Liver (tissue), 3 donors: ENCODE data around the gene SLF1.

Experiments
- EGR1 ChIP-seq, 2 donors: IDR thresholded peaks; 2 replicates each; pipeline ENCODE4 v1.6.1; 2016 to 2018; ENCODE audit warnings: antibody characterized with exemption in 2 of 2, low read depth in 2 of 2
- JUND ChIP-seq, 2 donors: IDR thresholded peaks; 2 replicates each; pipeline ENCODE4 v1.6.1; 2016; ENCODE audit warnings: antibody characterized with exemption in 2 of 2
- RAD21 ChIP-seq, 2 donors: IDR thresholded peaks; 2 replicates each; pipeline ENCODE4 v1.6.1; 2016; ENCODE audit warnings: antibody characterized with exemption in 2 of 2, mild to moderate bottlenecking in 2 of 2
- RXRA ChIP-seq, 2 donors: IDR thresholded peaks; 2 replicates each; pipeline ENCODE4 v1.6.1; 2017 to 2018; ENCODE audit warnings: antibody characterized with exemption in 2 of 2, mild to moderate bottlenecking in 1 of 2
- SP1 ChIP-seq: IDR thresholded peaks from 2 replicates; pipeline ENCODE4 v1.6.1; 2018; ENCODE audit warnings: antibody characterized with exemption, mild to moderate bottlenecking
- TAF1 ChIP-seq: conservative IDR thresholded peaks from 2 replicates; pipeline ENCODE4 v1.6.1; 2016; ENCODE audit warnings: antibody characterized with exemption, mild to moderate bottlenecking
- YY1 ChIP-seq: IDR thresholded peaks from 2 replicates; pipeline ENCODE4 v1.6.1; 2016; ENCODE audit warnings: antibody characterized with exemption, mild to moderate bottlenecking
- TF ChIP-seq, protein P1 (sequence below): fragments of 150-350 bp; IDR thresholded peaks from 2 replicates; pipeline ENCODE4 v1.5.1; 2017; ENCODE audit warnings: improper control_type of control experiment, low read depth, low read length; ENCODE audit not compliant: missing input control
- TF ChIP-seq, protein P2 (sequence below): IDR thresholded peaks from 2 replicates; pipeline ENCODE4 v1.6.1; 2016; ENCODE audit warnings: antibody characterized with exemption
- TF ChIP-seq, protein P3 (sequence below): IDR thresholded peaks from 2 replicates; pipeline ENCODE4 v1.6.1; 2016; ENCODE audit warnings: antibody characterized with exemption, mild to moderate bottlenecking
- TF ChIP-seq, protein P4 (sequence below): IDR thresholded peaks from 2 replicates; pipeline ENCODE4 v1.6.1; 2016; ENCODE audit warnings: antibody characterized with exemption
- donor health status: healthy.
- donor health status: healthy.

DNA sequence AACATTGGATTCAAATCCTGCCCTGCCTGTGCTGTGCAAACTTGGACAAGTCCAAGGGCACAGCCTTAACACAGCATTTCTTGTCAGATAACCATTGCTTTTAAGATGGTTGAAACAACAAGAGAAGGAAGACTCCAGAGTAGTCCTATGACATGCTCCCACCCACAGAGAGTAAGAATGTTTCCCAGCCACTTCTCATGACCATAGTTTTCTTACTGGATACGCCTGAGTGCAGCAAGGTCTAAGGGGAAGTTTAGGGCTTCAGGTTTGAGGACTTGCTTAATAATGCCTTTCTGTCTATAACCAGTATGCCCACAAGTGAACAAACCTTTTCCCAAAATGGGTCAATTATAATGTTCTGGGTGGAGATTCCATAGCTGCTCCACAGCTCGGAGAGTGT, 126.4 kb downstream of the SLF1 start:
- TF ChIP-seq, protein P1, sequence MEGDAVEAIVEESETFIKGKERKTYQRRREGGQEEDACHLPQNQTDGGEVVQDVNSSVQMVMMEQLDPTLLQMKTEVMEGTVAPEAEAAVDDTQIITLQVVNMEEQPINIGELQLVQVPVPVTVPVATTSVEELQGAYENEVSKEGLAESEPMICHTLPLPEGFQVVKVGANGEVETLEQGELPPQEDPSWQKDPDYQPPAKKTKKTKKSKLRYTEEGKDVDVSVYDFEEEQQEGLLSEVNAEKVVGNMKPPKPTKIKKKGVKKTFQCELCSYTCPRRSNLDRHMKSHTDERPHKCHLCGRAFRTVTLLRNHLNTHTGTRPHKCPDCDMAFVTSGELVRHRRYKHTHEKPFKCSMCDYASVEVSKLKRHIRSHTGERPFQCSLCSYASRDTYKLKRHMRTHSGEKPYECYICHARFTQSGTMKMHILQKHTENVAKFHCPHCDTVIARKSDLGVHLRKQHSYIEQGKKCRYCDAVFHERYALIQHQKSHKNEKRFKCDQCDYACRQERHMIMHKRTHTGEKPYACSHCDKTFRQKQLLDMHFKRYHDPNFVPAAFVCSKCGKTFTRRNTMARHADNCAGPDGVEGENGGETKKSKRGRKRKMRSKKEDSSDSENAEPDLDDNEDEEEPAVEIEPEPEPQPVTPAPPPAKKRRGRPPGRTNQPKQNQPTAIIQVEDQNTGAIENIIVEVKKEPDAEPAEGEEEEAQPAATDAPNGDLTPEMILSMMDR, result no peak
- TF ChIP-seq SP1 (no peak), EGR1 (IDR thresholded peaks at IDR 0.05; ENCODE audit: low read depth in 2 of 2) (no peak), RAD21 (IDR thresholded peaks at IDR 0.05) (no peak), JUND (IDR thresholded peaks at IDR 0.05) (no peak), RXRA (IDR thresholded peaks at IDR 0.05) (no peak), TAF1 (no peak), YY1 (no peak)
- TF ChIP-seq, protein P2, sequence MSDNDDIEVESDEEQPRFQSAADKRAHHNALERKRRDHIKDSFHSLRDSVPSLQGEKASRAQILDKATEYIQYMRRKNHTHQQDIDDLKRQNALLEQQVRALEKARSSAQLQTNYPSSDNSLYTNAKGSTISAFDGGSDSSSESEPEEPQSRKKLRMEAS, result no peak
- TF ChIP-seq, protein P3, sequence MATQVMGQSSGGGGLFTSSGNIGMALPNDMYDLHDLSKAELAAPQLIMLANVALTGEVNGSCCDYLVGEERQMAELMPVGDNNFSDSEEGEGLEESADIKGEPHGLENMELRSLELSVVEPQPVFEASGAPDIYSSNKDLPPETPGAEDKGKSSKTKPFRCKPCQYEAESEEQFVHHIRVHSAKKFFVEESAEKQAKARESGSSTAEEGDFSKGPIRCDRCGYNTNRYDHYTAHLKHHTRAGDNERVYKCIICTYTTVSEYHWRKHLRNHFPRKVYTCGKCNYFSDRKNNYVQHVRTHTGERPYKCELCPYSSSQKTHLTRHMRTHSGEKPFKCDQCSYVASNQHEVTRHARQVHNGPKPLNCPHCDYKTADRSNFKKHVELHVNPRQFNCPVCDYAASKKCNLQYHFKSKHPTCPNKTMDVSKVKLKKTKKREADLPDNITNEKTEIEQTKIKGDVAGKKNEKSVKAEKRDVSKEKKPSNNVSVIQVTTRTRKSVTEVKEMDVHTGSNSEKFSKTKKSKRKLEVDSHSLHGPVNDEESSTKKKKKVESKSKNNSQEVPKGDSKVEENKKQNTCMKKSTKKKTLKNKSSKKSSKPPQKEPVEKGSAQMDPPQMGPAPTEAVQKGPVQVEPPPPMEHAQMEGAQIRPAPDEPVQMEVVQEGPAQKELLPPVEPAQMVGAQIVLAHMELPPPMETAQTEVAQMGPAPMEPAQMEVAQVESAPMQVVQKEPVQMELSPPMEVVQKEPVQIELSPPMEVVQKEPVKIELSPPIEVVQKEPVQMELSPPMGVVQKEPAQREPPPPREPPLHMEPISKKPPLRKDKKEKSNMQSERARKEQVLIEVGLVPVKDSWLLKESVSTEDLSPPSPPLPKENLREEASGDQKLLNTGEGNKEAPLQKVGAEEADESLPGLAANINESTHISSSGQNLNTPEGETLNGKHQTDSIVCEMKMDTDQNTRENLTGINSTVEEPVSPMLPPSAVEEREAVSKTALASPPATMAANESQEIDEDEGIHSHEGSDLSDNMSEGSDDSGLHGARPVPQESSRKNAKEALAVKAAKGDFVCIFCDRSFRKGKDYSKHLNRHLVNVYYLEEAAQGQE, result no peak
- TF ChIP-seq, protein P4, sequence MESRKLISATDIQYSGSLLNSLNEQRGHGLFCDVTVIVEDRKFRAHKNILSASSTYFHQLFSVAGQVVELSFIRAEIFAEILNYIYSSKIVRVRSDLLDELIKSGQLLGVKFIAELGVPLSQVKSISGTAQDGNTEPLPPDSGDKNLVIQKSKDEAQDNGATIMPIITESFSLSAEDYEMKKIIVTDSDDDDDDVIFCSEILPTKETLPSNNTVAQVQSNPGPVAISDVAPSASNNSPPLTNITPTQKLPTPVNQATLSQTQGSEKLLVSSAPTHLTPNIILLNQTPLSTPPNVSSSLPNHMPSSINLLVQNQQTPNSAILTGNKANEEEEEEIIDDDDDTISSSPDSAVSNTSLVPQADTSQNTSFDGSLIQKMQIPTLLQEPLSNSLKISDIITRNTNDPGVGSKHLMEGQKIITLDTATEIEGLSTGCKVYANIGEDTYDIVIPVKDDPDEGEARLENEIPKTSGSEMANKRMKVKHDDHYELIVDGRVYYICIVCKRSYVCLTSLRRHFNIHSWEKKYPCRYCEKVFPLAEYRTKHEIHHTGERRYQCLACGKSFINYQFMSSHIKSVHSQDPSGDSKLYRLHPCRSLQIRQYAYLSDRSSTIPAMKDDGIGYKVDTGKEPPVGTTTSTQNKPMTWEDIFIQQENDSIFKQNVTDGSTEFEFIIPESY, result no peak
